Osteoblast (primary cell): ENCODE measurements around the gene PUM2. TPM values are rescaled to one million over a fixed set of nuclear protein-coding genes. Genes with fewer than 3 reads are reported as not detected.

ENCODE experiments used
- DNase-seq: peaks from one replicate; pipeline ENCODE4 v3.0.0; 2011; ENCODE audit warnings: low spot score, mixed read lengths; ENCODE audit not compliant: insufficient read length; ENCODE audit errors: missing footprints
- H2AFZ ChIP-seq: 2 replicates; pipeline ENCODE4 v1.6.0; 2011; ENCODE audit warnings: mild to moderate bottlenecking, low read length
- H3K27ac ChIP-seq: 2 replicates; pipeline ENCODE4 v1.5.1; 2011; ENCODE audit warnings: mild to moderate bottlenecking, low read depth, low read length, moderate library complexity
- H3K27me3 ChIP-seq: 2 replicates; pipeline ENCODE4 v1.6.0; 2012; ENCODE audit warnings: mild to moderate bottlenecking, control low read depth, inconsistent platforms, low read length, moderate library complexity; ENCODE audit not compliant: insufficient read depth
- H3K36me3 ChIP-seq: 2 replicates; pipeline ENCODE4 v1.5.1; 2011; ENCODE audit warnings: mild to moderate bottlenecking, low read length, control low read depth, moderate library complexity; ENCODE audit not compliant: insufficient read depth
- H3K4me1 ChIP-seq: 2 replicates; pipeline ENCODE4 v1.5.1; 2011; ENCODE audit warnings: mild to moderate bottlenecking, low read length, control low read depth, moderate library complexity; ENCODE audit not compliant: insufficient read depth
- H3K4me2 ChIP-seq: 2 replicates; pipeline ENCODE4 v1.6.0; 2011; ENCODE audit warnings: mild to moderate bottlenecking, low read length; ENCODE audit not compliant: insufficient read depth
- H3K4me3 ChIP-seq: fragments of 200-600 bp; sonication (generic); 3 replicates; pipeline ENCODE4 v1.5.1; 2012; ENCODE audit warnings: mild to moderate bottlenecking, low read length, inconsistent platforms; ENCODE audit not compliant: insufficient read depth
- H3K79me2 ChIP-seq: 2 replicates; pipeline ENCODE4 v1.6.0; 2012; ENCODE audit warnings: mild to moderate bottlenecking, low read length, control low read depth, inconsistent platforms; ENCODE audit not compliant: insufficient read depth
- H3K9me3 ChIP-seq: 2 replicates; pipeline ENCODE4 v1.5.1; 2011; ENCODE audit warnings: low read depth, low read length, control low read depth
- H4K20me1 ChIP-seq: 2 replicates; pipeline ENCODE4 v1.6.0; 2012; ENCODE audit warnings: mild to moderate bottlenecking, low read length, control low read depth; ENCODE audit not compliant: insufficient read depth
- total RNA-seq: library from RNA; depleted of rRNA; stranded (reverse); fragments of >200 nt; gene quantifications from 2 replicates; pipeline ENCODE4 v1.2.3, GENCODE V29; 2012
- TF ChIP-seq, protein P1 (sequence below): IDR thresholded peaks from 2 replicates; pipeline ENCODE4 v1.5.1; 2011; ENCODE audit warnings: mild to moderate bottlenecking, low read depth, low read length, moderate library complexity; ENCODE audit errors: extremely low read depth

The PUM2 gene
- total RNA-seq, 1 donor = 45.2 TPM

GRCh38 chr2:20217041-20217970 lies 133.3 kb downstream of the PUM2 start:
- Histone ChIP-seq H3K9me3 (no peaks in the 10 kb centered on the region), H3K4me2 (no peak overlapping the region), H3K79me2 (no peaks in the 10 kb centered on the region), H2AFZ (no peak overlapping the region), H3K27ac (no peak overlapping the region), H4K20me1 (no peaks in the 10 kb centered on the region), H3K4me1 (peaks cover 17% of the 10 kb centered on the region), H3K27me3 (no peaks in the 10 kb centered on the region), H3K36me3 (no peaks in the 10 kb centered on the region), H3K4me3 (no peak overlapping the region)
- TF ChIP-seq, protein P1, sequence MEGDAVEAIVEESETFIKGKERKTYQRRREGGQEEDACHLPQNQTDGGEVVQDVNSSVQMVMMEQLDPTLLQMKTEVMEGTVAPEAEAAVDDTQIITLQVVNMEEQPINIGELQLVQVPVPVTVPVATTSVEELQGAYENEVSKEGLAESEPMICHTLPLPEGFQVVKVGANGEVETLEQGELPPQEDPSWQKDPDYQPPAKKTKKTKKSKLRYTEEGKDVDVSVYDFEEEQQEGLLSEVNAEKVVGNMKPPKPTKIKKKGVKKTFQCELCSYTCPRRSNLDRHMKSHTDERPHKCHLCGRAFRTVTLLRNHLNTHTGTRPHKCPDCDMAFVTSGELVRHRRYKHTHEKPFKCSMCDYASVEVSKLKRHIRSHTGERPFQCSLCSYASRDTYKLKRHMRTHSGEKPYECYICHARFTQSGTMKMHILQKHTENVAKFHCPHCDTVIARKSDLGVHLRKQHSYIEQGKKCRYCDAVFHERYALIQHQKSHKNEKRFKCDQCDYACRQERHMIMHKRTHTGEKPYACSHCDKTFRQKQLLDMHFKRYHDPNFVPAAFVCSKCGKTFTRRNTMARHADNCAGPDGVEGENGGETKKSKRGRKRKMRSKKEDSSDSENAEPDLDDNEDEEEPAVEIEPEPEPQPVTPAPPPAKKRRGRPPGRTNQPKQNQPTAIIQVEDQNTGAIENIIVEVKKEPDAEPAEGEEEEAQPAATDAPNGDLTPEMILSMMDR = no peak
- peak; percentile 89 for DNase-seq

DNA sequence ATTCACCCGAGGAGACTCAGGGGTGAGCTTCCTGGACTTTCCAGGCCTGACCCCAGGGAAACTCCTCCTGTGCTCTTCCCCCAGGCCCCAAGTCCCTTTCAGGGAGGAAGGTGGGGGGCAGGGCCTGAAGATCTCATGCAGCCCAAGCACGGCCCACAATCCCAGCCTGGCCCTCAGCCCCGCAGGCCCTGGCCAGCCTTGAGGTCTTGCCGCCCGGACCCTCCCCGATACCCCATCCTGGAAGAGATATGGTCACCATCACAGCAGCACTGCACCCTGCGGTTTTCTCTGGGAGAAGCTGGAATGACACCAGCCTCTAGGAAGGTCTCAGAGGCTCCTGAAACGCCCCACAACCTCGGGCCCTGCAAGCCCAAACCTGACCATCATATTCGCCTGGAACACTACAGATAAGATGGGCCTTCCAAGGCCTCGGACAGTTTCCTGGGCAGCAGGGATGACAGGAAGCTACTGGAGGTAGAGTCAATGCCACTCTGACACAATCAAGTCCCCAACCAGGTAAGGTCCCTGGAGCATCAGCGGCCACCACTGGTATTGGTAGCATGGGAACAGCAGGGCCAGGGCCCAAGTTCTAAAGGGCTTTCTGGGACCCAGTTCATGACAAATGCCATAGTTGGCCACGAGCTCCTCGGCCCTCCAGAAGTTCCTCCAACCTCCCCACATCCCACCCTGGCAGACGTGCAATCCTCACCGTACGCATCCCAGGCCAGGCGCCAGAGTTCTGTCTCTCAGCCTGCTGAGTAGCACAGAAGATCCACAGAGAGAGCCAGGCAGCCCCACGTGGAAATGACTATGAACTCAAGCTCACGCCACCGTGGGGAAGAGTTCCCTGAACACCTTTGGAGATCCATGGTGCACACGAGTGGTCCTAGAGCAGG lies 134.3 kb downstream of the PUM2 start:
- Histone ChIP-seq H3K79me2 (no peaks in the 10 kb centered on the region), H3K4me1 (peaks cover 7% of the 10 kb centered on the region), H2AFZ (no peak overlapping the region), H3K4me2 (no peak overlapping the region), H4K20me1 (no peaks in the 10 kb centered on the region), H3K27me3 (no peaks in the 10 kb centered on the region), H3K4me3 (no peak overlapping the region), H3K27ac (no peak overlapping the region), H3K9me3 (no peaks in the 10 kb centered on the region), H3K36me3 (no peaks in the 10 kb centered on the region)
- peak; percentile 80 for DNase-seq
- TF ChIP-seq, protein P1 = no peak

GRCh38 chr2:20215183-20216040 lies 135.2 kb downstream of the PUM2 start:
- Histone ChIP-seq H3K4me1 (no peaks in the 10 kb centered on the region), H3K4me3 (no peak overlapping the region), H3K79me2 (no peaks in the 10 kb centered on the region), H3K36me3 (no peaks in the 10 kb centered on the region), H3K9me3 (no peaks in the 10 kb centered on the region), H3K27me3 (no peaks in the 10 kb centered on the region), H2AFZ (no peak overlapping the region), H3K27ac (no peak overlapping the region), H3K4me2 (no peak overlapping the region), H4K20me1 (no peaks in the 10 kb centered on the region)
- TF ChIP-seq, protein P1 = no peak
- peak; percentile 49 for DNase-seq
